ENCODE measurements around the gene ACTC1.

ACTC1 gene

DNA sequence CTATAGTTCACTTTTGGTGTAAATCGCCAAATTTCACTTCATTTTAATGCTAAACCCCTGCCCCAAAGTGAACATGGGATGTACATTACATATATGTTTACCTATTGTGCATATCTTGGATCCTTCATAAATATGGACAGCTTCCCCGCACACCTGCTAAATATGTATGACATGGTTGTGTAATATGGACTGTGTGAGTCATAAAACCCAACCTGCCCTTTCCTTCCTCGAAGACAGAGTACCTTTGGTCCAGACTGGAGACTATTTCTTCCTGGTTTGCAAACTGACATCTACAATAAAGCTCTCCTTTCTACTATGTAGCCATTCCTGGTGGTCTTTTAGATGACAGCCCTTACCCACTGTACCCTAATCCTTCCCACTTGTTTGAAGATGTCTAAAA is 12.4 kb downstream of the ACTC1 start:
- TF ChIP-seq, protein P1, sequence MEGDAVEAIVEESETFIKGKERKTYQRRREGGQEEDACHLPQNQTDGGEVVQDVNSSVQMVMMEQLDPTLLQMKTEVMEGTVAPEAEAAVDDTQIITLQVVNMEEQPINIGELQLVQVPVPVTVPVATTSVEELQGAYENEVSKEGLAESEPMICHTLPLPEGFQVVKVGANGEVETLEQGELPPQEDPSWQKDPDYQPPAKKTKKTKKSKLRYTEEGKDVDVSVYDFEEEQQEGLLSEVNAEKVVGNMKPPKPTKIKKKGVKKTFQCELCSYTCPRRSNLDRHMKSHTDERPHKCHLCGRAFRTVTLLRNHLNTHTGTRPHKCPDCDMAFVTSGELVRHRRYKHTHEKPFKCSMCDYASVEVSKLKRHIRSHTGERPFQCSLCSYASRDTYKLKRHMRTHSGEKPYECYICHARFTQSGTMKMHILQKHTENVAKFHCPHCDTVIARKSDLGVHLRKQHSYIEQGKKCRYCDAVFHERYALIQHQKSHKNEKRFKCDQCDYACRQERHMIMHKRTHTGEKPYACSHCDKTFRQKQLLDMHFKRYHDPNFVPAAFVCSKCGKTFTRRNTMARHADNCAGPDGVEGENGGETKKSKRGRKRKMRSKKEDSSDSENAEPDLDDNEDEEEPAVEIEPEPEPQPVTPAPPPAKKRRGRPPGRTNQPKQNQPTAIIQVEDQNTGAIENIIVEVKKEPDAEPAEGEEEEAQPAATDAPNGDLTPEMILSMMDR (IDR thresholded peaks at IDR 0.05), result no peak

DNA sequence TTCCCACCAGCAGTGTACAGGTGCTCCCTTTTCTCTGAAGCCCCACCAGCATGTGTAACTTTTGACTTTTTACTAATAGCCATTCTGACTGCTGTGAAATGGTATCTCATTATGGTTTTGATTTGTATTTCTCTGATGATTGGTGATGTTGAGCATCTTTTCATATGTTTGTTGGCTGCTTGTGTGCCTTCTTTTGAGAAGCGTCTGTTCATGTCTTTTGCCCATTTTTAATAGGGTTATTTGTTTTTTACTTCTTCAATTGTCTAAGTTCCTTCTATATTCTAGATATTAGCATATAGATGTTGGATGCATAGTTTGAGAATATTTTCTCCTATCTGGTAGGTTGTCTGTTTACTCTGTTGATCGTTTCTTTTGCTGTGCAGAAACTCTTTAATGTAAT is 14.6 kb downstream of the ACTC1 start:
- TF ChIP-seq, protein P1 (IDR thresholded peaks at IDR 0.05), result no peak

DNA sequence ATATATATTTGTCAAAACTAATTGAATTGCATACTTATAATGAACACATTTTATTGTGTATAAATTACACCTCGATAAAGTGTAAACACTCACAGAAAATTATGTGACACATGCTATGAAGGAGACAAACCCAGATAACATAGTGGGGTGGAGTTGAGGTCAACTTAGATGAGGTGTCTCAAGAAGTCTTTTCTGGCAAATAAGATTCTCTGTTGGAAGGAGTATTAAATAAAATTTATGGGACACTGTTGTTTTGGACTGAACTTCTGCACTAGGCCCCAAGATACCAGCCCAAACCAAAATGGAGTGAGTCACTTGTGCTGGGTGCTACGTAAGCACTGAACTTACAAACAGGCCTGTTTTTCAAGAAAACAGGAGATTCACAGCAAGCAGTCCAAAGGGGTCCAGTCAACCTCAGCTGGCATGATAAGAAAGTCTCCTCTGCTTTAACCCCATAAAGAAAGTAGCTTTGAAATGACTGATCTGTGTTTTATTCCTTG is 18.7 kb downstream of the ACTC1 start:
- TF ChIP-seq, protein P1 (IDR thresholded peaks at IDR 0.05), result no peak

DNA sequence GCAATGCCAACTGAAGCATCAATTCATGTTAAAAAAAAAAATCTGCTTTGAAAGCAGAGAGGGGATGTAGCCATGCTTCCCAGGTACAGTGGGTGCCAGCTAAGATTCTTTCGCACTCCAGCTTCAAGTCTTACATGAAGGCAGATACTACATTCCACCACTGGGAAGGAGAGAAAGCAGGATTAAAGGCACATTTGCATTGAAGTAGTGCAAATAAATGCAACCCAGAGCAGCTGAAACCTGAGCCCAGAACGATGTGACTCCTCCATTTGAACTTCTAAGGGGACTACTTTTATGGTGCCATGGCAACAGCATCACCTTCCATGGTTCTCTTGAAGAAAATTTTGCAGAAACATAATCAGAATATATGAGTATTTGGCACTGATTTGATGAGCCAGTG is 21.4 kb downstream of the ACTC1 start:
- TF ChIP-seq, protein P1 (IDR thresholded peaks at IDR 0.05), result no peak

DNA sequence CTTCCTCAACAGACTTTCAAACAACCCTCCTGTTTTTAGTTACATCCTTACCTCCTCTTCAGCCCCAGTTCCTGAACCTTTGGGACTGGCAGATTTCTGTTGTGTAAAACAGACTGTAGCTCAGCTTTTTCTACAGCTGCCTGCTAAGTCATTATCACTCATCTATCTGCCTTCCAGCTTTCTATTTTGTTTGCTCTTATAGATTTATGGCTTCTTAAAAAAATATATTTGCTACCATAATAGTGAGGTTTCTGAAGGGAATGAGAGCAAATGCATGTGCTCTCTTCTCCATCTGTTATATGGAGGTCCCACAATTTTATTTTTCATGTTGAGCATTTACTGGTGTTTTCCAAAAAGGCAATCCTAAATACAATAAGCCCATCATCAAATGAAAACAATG is 22.3 kb downstream of the ACTC1 start:
- TF ChIP-seq, protein P1 (IDR thresholded peaks at IDR 0.05), result no peak

DNA sequence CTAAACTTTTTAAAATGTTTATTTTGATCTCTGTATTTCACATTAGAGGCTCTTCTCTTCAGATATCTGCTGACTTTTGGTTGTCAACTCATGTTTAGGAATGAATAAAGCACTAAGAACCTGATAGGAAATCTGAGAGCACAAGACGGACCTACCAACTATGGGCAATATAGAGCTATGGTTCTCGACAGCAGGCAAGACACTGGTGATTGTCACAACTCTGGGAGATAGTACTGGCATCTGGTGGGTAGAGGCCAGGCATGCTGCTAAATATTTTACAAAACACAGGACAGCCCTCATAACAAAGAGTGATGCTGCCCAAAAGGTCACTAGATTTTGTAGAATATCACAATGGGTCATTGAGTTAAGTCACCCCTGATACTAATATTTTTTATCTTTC is 23.0 kb downstream of the ACTC1 start:
- TF ChIP-seq, protein P1 (IDR thresholded peaks at IDR 0.05), result no peak

DNA sequence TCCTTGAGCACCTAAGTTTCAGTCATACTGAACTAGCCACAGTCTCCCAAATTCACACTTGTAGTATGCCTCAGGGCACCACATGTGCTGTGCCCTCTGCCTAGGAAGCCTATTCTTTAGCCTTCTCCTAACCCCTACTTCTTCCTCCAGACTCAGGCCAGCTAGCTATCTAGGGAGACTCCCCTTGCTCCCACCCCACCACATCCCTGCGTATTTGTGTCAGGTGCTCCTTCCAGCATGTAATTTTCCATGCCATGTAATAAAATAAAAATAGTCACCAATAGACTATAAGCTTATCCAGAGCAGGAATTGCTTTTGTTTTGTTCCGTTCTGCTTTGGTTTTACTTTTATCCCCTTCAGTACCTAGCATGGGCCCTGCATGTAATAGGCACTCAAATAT is 25.6 kb downstream of the ACTC1 start:
- TF ChIP-seq, protein P1 (IDR thresholded peaks at IDR 0.05), result no peak

DNA sequence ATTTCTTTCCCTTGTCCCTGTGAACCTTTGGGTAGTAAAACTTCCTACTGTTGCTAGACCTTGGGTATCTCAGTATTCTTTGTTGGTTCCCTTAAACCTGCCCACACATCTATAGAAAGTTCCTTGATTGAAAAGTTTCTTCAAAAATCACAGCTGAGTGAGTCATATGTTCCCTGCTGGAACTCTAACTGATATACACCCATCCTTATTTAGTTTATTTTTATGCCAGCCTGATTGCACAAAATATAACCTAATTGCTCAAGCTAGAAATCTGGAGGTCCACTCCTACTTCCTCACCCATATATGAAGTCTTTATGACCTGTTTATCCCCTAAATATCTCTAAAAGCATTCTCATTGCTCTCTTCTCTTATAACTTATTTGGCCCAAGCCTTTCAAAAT is 26.8 kb downstream of the ACTC1 start:
- TF ChIP-seq, protein P1 (IDR thresholded peaks at IDR 0.05), result no peak

Data from LNCAP (cell line).